ENCODE data around the gene LYRM7.
A peak's percentile ranks its signal among the peaks of the same experiment; 100 is the strongest.
"Not testable (repeated sequence)": the region's sequence is repeated elsewhere in the genome, so short reads cannot be mapped to it uniquely, and the experiment has no call there.

Gene LYRM7

GRCh38 chr5:131170540-131171275 lies at the start of gene LYRM7 (continued):
- peak; percentile 75; the same call in 1 of the 2 replicates for TF ChIP-seq ZNF561 (tag by site-specific recombination; IDR thresholded peaks at IDR 0.05; ENCODE audit: borderline replicate concordance)
- TF ChIP-seq ZBTB11 (tag by site-specific recombination; conservative IDR thresholded peaks at IDR 0.05; ENCODE audit: low read depth): peak; percentile 85
- TF ChIP-seq SP3 (tag by site-specific recombination; IDR thresholded peaks at IDR 0.05): peak; percentile 88
- TF ChIP-seq TRIM28 (IDR thresholded peaks at IDR 0.05; ENCODE audit: borderline replicate concordance, low read length): peak; percentile 45; the same call in 1 of the 2 replicates
- no peak for TF ChIP-seq ZNF18 (tag by site-specific recombination; IDR thresholded peaks at IDR 0.05)
- TF ChIP-seq ZNF549 (tag by site-specific recombination; IDR thresholded peaks at IDR 0.05): no peak
- no peak for TF ChIP-seq SALL2 (tag by site-specific recombination; IDR thresholded peaks at IDR 0.05; ENCODE audit: borderline replicate concordance)
- TF ChIP-seq ZNF777 (tag by site-specific recombination; IDR thresholded peaks at IDR 0.05; ENCODE audit: borderline replicate concordance): peak; percentile 64; the same call in 1 of the 2 replicates
- no peak for TF ChIP-seq ZNF423 (tag by site-specific recombination; IDR thresholded peaks at IDR 0.05)
- TF ChIP-seq ZNF623 (tag by site-specific recombination; IDR thresholded peaks at IDR 0.05): no peak
- TF ChIP-seq YY2 (tag by site-specific recombination; IDR thresholded peaks at IDR 0.05): peak; percentile 72
- 0 out of 2 replicates have a peak, but pooled peaks have one; percentile 16 for TF ChIP-seq ZNF843 (tag by site-specific recombination; IDR thresholded peaks at IDR 0.05)
- TF ChIP-seq ZBTB6 (tag by site-specific recombination; IDR thresholded peaks at IDR 0.05): no peak
- TF ChIP-seq ZNF214 (tag by site-specific recombination; IDR thresholded peaks at IDR 0.05; ENCODE audit: borderline replicate concordance): no peak
- TF ChIP-seq ZBTB8A (tag by site-specific recombination; IDR thresholded peaks at IDR 0.05): peak; percentile 98
- no peak for TF ChIP-seq ZBTB10 (tag by site-specific recombination; IDR thresholded peaks at IDR 0.05)

GRCh38 chr5:131127244-131127643 lies 43.5 kb upstream of the LYRM7 start:
- H3K4me3 ChIP-seq (ENCODE audit: low read depth, low read length); H3K36me3 ChIP-seq (ENCODE audit: control insufficient read depth in 2 of 2, insufficient read depth in 1 of 2, low read length in 2 of 2); CTCF ChIA-PET; POLR2A ChIA-PET; H3K9me3 ChIP-seq (ENCODE audit: control insufficient read depth, insufficient read depth, low read depth, low read length); H3K27ac ChIP-seq (ENCODE audit: extremely low read depth, low read depth, low read length); H3K4me1 ChIP-seq (ENCODE audit: control insufficient read depth, insufficient read depth, low read length): not testable (repeated sequence)
- peak; percentile 81 for TF ChIP-seq ZNF585B (tag by site-specific recombination; IDR thresholded peaks at IDR 0.05)
